Left ventricle myocardium inferior (tissue), 1 donor: ENCODE data around the gene CSNK1E. TPM values are rescaled to one million over a fixed set of nuclear protein-coding genes. Genes with fewer than 3 reads are reported as not detected.
A peak's percentile ranks its signal among the peaks of the same experiment; 100 is the strongest.
"Not testable (repeated sequence)": the region's sequence is repeated elsewhere in the genome, so short reads cannot be mapped to it uniquely, and the experiment has no call there.

Experiments
- DNase-seq: peaks from one replicate; pipeline ENCODE4 v3.0.0-alpha.2; 2020
- H3K27ac ChIP-seq: fragments of 200-600 bp; replicated peaks from 2 replicates; pipeline ENCODE4 v1.8.0; 2021
- H3K27me3 ChIP-seq: fragments of 200-600 bp; 2 replicates; pipeline ENCODE4 v1.8.0; 2021; ENCODE audit warnings: low read depth
- H3K36me3 ChIP-seq: fragments of 200-600 bp; 2 replicates; pipeline ENCODE4 v1.8.0; 2021
- H3K4me1 ChIP-seq: fragments of 200-600 bp; 2 replicates; pipeline ENCODE4 v1.8.0; 2021
- H3K4me3 ChIP-seq: fragments of 200-600 bp; 2 replicates; pipeline ENCODE4 v1.8.0; 2021; ENCODE audit warnings: mild to moderate bottlenecking, moderate library complexity
- H3K9me3 ChIP-seq: fragments of 200-600 bp; replicated peaks from 2 replicates; pipeline ENCODE4 v1.8.0; 2021
- intact Hi-C: fragments of 100-400 bp; cut with micrococcal nuclease; formaldehyde crosslinking; loops from one replicate; pipeline ENCODE4 v1.11.0; 2022
- long read RNA-seq: library from polyadenylated mRNA; unstranded; transcript quantifications from one replicate; pipeline ENCODE4 v2.0.0, GENCODE V29; 2021
- total RNA-seq: library from RNA; stranded (reverse); fragmentation: NEBNext Ultra II Directional; extraction: Animal tissue kit (Norgen Biotek cat#: 25700); gene quantifications from one replicate; pipeline ENCODE4 v1.2.1, GENCODE V29; 2021
- TF ChIP-seq, protein P1 (sequence below): fragments of 200-600 bp; IDR thresholded peaks from 2 replicates; pipeline ENCODE4 v1.8.0; 2021; ENCODE audit warnings: antibody characterized with exemption, mild to moderate bottlenecking, borderline replicate concordance
- donor health status: DM: no; HTN: yes; CAD: no; lungs with severe emphysema.

Gene CSNK1E
- total RNA-seq = 76.1 TPM
- long read RNA-seq, transcript CSNK1E-203 (11 exons, 2,791 nt) = major isoform, 46 of 103 reads
- long read RNA-seq, transcript CSNK1E-204 (10 exons, 1,580 nt) = minor isoform, 6 of 103 reads
- long read RNA-seq, partial matches to known transcripts = 11 of 103 reads
- long read RNA-seq, other reads (novel, unspliced or antisense) = 33 of 103 reads

DNA sequence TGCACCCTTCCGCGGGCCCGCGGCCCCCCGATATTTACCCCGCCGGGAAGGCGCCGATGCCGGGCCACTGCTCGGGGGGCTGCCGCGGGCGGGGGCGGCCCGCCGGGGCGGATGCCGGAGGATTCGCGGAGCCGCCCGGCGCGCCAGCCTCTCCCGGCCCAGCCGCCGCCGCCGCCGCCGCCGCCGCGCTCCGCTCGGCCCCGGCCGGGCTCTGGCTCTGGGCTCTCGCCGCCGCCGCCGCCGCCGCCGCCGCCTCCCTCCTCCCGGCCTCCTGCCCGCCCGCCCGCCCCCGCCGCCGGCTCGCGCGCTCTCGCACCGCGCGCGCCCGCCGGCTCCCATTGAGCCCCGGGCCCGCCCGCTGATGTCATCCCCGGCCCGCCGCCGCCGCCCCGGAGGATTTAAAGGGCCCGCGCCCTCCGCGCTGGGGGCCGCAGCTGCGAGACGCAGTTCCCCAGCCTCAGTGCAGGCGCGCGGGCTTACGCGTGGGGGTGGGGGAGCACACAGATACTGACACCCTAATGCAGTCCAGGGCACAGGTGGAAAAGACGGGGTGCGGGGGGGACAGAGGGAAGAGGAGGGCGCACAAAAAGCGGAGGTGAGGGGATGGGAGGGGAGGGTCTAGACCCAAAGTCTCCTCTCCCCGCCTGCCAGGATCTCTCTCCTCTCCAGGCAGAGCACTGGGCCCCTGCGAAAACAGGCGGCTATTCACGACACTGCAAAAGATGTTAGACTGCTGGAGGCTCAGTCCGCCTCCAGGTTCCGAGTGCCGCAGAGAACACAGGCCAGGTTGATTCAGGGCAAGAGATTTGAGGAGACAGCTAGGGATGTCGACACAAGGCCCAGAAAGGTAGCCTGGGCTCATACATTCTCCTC is at the start of gene CSNK1E:
Gene CSNK1E (minus strand): TSS at position 312 of the 873 bp plus-strand sequence. CDS start 3,276 bp downstream, outside the sequence.
- Histone ChIP-seq H3K27me3 (no peaks in the 10 kb centered on the region), H3K4me3 (peak within 1 kb of the TSS; percentile 83), H3K27ac (peak within 1 kb of the TSS; percentile 98), H3K9me3 (no peaks in the 10 kb centered on the region), H3K36me3 (peaks cover 7% of the 10 kb centered on the region), H3K4me1 (peaks cover 65% of the 10 kb centered on the region)
- peak; percentile 88 for DNase-seq
- TF ChIP-seq, protein P1, sequence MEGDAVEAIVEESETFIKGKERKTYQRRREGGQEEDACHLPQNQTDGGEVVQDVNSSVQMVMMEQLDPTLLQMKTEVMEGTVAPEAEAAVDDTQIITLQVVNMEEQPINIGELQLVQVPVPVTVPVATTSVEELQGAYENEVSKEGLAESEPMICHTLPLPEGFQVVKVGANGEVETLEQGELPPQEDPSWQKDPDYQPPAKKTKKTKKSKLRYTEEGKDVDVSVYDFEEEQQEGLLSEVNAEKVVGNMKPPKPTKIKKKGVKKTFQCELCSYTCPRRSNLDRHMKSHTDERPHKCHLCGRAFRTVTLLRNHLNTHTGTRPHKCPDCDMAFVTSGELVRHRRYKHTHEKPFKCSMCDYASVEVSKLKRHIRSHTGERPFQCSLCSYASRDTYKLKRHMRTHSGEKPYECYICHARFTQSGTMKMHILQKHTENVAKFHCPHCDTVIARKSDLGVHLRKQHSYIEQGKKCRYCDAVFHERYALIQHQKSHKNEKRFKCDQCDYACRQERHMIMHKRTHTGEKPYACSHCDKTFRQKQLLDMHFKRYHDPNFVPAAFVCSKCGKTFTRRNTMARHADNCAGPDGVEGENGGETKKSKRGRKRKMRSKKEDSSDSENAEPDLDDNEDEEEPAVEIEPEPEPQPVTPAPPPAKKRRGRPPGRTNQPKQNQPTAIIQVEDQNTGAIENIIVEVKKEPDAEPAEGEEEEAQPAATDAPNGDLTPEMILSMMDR = no peak
- intact Hi-C loops = no loop called here

DNA sequence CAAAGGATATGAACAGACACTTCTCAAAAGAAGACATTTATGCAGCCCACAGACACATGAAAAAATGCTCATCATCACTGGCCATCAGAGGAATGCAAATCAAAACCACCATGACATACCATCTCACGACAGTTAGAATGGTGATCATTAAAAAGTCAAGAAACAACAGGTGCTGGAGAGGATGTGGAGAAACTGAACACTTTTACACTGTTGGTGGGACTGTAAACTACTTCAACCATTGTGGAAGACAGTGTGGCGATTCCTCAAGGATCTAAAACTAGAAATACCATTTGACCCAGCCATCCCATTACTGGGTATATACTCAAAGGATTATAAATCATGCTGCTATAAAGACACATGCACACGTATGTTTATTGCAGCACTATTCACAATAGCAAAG is 48.6 kb upstream of the CSNK1E start:
- H3K4me3 ChIP-seq, H3K27ac ChIP-seq, intact Hi-C loops, H3K4me1 ChIP-seq, H3K9me3 ChIP-seq, DNase-seq, H3K27me3 ChIP-seq: not testable (repeated sequence)
- H3K36me3 ChIP-seq = peaks cover 14% of the 10 kb centered on the region

DNA sequence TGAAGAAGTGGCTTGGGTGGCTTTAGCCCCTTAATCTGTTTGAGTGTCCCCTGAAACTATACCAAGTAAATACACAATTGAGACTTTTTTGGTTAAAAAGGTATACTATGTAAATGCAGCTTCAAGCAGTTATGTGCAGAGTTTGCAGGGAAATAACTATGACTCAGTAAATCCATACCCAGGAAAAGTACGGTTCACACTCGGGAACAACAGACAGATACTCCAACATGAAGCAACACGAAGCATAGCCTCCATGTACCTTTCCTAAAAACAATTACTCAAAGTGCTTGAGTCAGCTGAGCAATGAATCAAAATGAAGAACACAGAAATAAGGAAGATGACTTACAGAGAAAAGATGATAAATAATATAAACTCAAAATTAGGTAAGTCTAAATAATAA is 47.9 kb upstream of the CSNK1E start:
- H3K9me3 ChIP-seq, H3K27me3 ChIP-seq, intact Hi-C loops, H3K27ac ChIP-seq, H3K4me3 ChIP-seq, DNase-seq, H3K4me1 ChIP-seq: not testable (repeated sequence)
- H3K36me3 ChIP-seq = peaks cover 17% of the 10 kb centered on the region

GRCh38 chr22:38360560-38360959 is 43.3 kb upstream of the CSNK1E start:
- H3K4me3 ChIP-seq, H3K4me1 ChIP-seq, intact Hi-C loops, DNase-seq, H3K27me3 ChIP-seq, H3K27ac ChIP-seq, H3K9me3 ChIP-seq: not testable (repeated sequence)
- H3K36me3 ChIP-seq = peaks cover 16% of the 10 kb centered on the region

DNA sequence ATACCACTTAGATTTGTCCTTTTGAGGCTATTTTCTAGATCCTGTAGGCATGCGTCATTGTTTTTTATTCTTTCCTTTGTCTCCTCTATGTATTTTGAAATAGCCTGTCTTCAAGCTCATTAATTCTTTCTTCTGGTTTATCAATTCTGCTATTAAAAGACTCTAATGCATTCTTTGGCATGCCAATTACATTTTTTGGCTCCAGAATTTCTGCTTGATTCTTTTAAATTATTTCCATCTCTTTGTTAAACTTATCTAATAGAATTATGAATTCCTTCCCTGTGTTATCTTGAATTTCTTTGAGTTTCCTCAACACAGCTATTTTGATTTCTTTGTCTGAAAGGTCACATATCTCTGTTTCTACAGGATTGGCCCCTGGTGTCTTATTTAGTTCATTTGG is 42.6 kb upstream of the CSNK1E start:
- H3K4me1 ChIP-seq, H3K4me3 ChIP-seq, H3K27me3 ChIP-seq, intact Hi-C loops, H3K27ac ChIP-seq, DNase-seq, H3K9me3 ChIP-seq: not testable (repeated sequence)
- H3K36me3 ChIP-seq = peaks cover 16% of the 10 kb centered on the region

- H3K4me3 ChIP-seq, intact Hi-C loops, DNase-seq, H3K4me1 ChIP-seq, H3K27ac ChIP-seq, H3K9me3 ChIP-seq, H3K27me3 ChIP-seq: not testable (repeated sequence)
- peaks cover 24% of the 10 kb centered on the region for H3K36me3 ChIP-seq
Measured at GRCh38 chr22:38357971-38358370, 40.7 kb upstream of the CSNK1E start.

DNA sequence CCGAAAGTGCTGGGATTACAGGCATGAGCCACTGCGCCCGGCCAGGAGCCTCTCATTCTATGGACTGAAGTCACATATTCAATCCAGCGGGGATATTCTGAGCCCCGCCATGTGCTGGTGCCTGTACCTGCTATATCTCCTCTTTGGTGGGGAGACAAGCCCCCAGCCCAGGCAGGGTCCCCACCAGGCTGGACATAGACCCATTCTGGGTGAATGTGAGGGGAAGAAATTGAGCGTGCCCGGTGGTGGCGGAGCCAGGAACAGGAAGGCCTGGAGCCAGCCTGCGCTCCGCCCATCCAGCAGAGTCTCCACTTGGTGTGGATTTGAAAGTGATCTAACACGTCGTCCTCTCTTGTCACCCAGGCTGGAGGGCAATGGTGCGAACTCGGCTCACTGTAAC is 38.0 kb upstream of the CSNK1E start:
- no peak overlapping the region for H3K4me3 ChIP-seq
- H3K4me1 ChIP-seq = peaks cover 7% of the 10 kb centered on the region
- peaks cover 16% of the 10 kb centered on the region for H3K36me3 ChIP-seq
- no peak for DNase-seq
- no peak overlapping the region for H3K27ac ChIP-seq
- TF ChIP-seq, protein P1 = no peak
- intact Hi-C loops = no loop called here
- H3K9me3 ChIP-seq = no peaks in the 10 kb centered on the region
- H3K27me3 ChIP-seq = no peaks in the 10 kb centered on the region

GRCh38 chr22:38353701-38354100 is 36.5 kb upstream of the CSNK1E start:
- intact Hi-C loops = no loop called here
- Histone ChIP-seq H3K27ac (peak overlapping the region; percentile 49), H3K36me3 (peaks cover 12% of the 10 kb centered on the region)

More at GRCh38 chr22:38353701-38354100, 36.5 kb upstream of the CSNK1E start:
- H3K4me3 ChIP-seq = no peak overlapping the region
- TF ChIP-seq, protein P1 = no peak
- DNase-seq = no peak
- no peaks in the 10 kb centered on the region for H3K27me3 ChIP-seq
- peaks cover 7% of the 10 kb centered on the region for H3K4me1 ChIP-seq
- no peaks in the 10 kb centered on the region for H3K9me3 ChIP-seq
